22Rv1 (cell line): ENCODE data around the gene LSM11.

Experiments
- H3K27ac ChIP-seq: fragments of 450-650 bp; 2 replicates; pipeline ENCODE4 v1.5.1; 2017
- CTCF ChIP-seq: fragments of 450-650 bp; IDR thresholded peaks from 2 replicates; pipeline ENCODE4 v1.5.1; 2017; ENCODE audit warnings: mild to moderate bottlenecking
- ZFX ChIP-seq: fragments of 450-650 bp; IDR thresholded peaks from 2 replicates; pipeline ENCODE4 v1.6.1; 2017; ENCODE audit warnings: antibody characterized with exemption, borderline replicate concordance

Gene LSM11

GRCh38 chr5:157793301-157793700, 49.8 kb downstream of the LSM11 start:
- TF ChIP-seq ZFX (no peak), CTCF (no peak)

GRCh38 chr5:157799578-157799977, 56.1 kb downstream of the LSM11 start:
- no peak for TF ChIP-seq CTCF
- no peak for TF ChIP-seq ZFX
- H3K27ac ChIP-seq: no peak overlapping the region

More at GRCh38 chr5:157793301-157793700, 49.8 kb downstream of the LSM11 start:
- no peak overlapping the region for H3K27ac ChIP-seq

GRCh38 chr5:157800137-157800536, 56.6 kb downstream of the LSM11 start:
- no peak for TF ChIP-seq ZFX
- no peak for TF ChIP-seq CTCF
- no peak overlapping the region for H3K27ac ChIP-seq

GRCh38 chr5:157802736-157803135, 59.2 kb downstream of the LSM11 start:
- no peak overlapping the region for H3K27ac ChIP-seq
- no peak for TF ChIP-seq ZFX
- TF ChIP-seq CTCF: no peak

- no peak overlapping the region for H3K27ac ChIP-seq
- TF ChIP-seq ZFX: no peak
- TF ChIP-seq CTCF: no peak
These were observed 64.5 kb downstream of the LSM11 start for GRCh38 chr5:157808043-157808442.
